Fibroblast of lung (primary cell): ENCODE measurements around the gene OSBPL9.

Experiments used
- EZH2 ChIP-seq: IDR thresholded peaks from 2 replicates; pipeline ENCODE4 v1.5.1; 2012; ENCODE audit warnings: low read length, control low read depth, mild to moderate bottlenecking; ENCODE audit errors: missing control alignments
- TF ChIP-seq, protein P1 (sequence below), 2 donors: IDR thresholded peaks in 1 of 2; conservative IDR thresholded peaks in 1 of 2; 1 replicate in 1 of 2; 2 replicates in 1 of 2; pipeline ENCODE4 v1.5.1; 2011 to 2012; ENCODE audit warnings: low read length in 2 of 2, control low read depth in 1 of 2, inconsistent platforms in 1 of 2, low read depth in 1 of 2, mild to moderate bottlenecking in 1 of 2

DNA sequence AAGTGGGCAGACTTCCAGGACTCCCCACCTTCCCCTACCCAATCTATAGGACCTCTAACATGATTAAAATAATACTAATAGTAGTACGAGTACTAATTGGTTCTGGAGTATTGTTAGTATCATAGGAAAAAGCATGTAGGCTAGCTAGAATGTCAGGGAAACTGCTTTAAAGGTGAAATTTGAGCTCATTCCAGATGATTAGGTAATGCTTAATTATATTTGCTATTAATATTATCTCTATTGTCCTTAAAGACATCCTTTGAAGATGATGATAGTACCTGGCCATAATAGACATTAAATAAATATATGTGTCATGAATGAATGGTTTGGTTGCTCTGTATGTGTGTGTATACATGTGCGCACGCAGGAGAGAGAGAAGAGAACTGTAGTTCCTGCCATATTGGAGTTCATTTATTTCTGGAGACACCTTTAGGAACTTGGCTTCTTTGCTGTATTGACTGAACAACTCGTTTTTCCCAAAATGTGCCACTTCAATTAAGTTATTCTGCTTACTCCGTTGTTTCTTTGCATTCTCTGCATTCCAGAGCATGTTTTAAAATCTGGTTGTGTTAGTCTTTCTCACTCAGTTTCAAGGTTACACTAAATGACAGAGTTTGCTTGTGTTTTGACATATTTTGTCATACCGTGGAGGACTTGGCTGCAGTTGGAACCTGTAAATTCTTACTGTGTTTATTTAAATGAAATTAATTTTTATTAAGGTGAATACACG is 117.1 kb downstream of the OSBPL9 start:
- TF ChIP-seq, protein P1, sequence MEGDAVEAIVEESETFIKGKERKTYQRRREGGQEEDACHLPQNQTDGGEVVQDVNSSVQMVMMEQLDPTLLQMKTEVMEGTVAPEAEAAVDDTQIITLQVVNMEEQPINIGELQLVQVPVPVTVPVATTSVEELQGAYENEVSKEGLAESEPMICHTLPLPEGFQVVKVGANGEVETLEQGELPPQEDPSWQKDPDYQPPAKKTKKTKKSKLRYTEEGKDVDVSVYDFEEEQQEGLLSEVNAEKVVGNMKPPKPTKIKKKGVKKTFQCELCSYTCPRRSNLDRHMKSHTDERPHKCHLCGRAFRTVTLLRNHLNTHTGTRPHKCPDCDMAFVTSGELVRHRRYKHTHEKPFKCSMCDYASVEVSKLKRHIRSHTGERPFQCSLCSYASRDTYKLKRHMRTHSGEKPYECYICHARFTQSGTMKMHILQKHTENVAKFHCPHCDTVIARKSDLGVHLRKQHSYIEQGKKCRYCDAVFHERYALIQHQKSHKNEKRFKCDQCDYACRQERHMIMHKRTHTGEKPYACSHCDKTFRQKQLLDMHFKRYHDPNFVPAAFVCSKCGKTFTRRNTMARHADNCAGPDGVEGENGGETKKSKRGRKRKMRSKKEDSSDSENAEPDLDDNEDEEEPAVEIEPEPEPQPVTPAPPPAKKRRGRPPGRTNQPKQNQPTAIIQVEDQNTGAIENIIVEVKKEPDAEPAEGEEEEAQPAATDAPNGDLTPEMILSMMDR (conservative IDR thresholded peaks at IDR 0.05 in 1 of 2, IDR thresholded peaks at IDR 0.05 in 1 of 2; ENCODE audit: low read depth in 1 of 2, low read length in 2 of 2) = no peak
- TF ChIP-seq EZH2 = no peak
